ENCODE data around the gene DNAJB8.

DNAJB8 gene

GRCh38 chr3:128455786-128456748 is 10.6 kb downstream of the DNAJB8 start:
- TF ChIP-seq CTCF (conservative IDR thresholded peaks at IDR 0.05) = no peak
- no peak overlapping the region for H3K27ac ChIP-seq

GRCh38 chr3:128455116-128455515 is 11.6 kb downstream of the DNAJB8 start:
- H3K27ac ChIP-seq = no peak overlapping the region
- TF ChIP-seq CTCF (conservative IDR thresholded peaks at IDR 0.05) = no peak

- H3K27ac ChIP-seq = no peak overlapping the region
- no peak for TF ChIP-seq CTCF (conservative IDR thresholded peaks at IDR 0.05)
Observed at GRCh38 chr3:128454310-128454618, 12.4 kb downstream of the DNAJB8 start.

GRCh38 chr3:128453501-128454309 is 13.0 kb downstream of the DNAJB8 start:
- no peak for TF ChIP-seq CTCF (conservative IDR thresholded peaks at IDR 0.05)
- H3K27ac ChIP-seq = no peak overlapping the region

- no peak for TF ChIP-seq CTCF (conservative IDR thresholded peaks at IDR 0.05)
- no peak overlapping the region for H3K27ac ChIP-seq
Observed at GRCh38 chr3:128452678-128453275, 13.9 kb downstream of the DNAJB8 start.

- no peak overlapping the region for H3K27ac ChIP-seq
- TF ChIP-seq CTCF (conservative IDR thresholded peaks at IDR 0.05) = no peak
Observed at GRCh38 chr3:128452120-128452519, 14.6 kb downstream of the DNAJB8 start.

- TF ChIP-seq CTCF (conservative IDR thresholded peaks at IDR 0.05) = no peak
- H3K27ac ChIP-seq = no peak overlapping the region
Observed at GRCh38 chr3:128449111-128449638, 17.5 kb downstream of the DNAJB8 start.
